Nephron (organoid): ENCODE results near the gene PHF19.
A peak's percentile ranks its signal among the peaks of the same experiment; 100 is the strongest.

Experiments used
- H3K27ac Mint-ChIP-seq, 3 experiments: 2 replicates each; pipeline ENCODE4 v1.8.0; 2020; ENCODE audit warnings: mixed read lengths in 3 of 3, mild to moderate bottlenecking in 2 of 3, moderate library complexity in 1 of 3
- H3K27me3 Mint-ChIP-seq: 2 replicates; pipeline ENCODE4 v1.8.0; 2021; ENCODE audit warnings: low read depth, mild to moderate bottlenecking, moderate library complexity, mixed read lengths
- H3K36me3 Mint-ChIP-seq: 2 replicates; pipeline ENCODE4 v1.8.0; 2020; ENCODE audit warnings: low read depth, mixed read lengths
- H3K4me1 Mint-ChIP-seq: 2 replicates; pipeline ENCODE4 v1.8.0; 2020; ENCODE audit warnings: mixed read lengths
- H3K4me3 Mint-ChIP-seq, 3 experiments: 2 replicates each; pipeline ENCODE4 v1.8.0; 2020; ENCODE audit warnings: mild to moderate bottlenecking in 3 of 3, mixed read lengths in 3 of 3, moderate library complexity in 2 of 3
- H3K9me3 Mint-ChIP-seq: 2 replicates; pipeline ENCODE4 v1.8.0; 2020; ENCODE audit warnings: mixed read lengths
- CTCF ChIP-seq, 3 experiments: fragments of 200-600 bp; sonication (generic); IDR thresholded peaks; one replicate each; pipeline ENCODE4 v1.5.0; 2021; ENCODE audit warnings: antibody characterized with exemption in 3 of 3; ENCODE audit not compliant: unreplicated experiment in 3 of 3

PHF19 gene

DNA sequence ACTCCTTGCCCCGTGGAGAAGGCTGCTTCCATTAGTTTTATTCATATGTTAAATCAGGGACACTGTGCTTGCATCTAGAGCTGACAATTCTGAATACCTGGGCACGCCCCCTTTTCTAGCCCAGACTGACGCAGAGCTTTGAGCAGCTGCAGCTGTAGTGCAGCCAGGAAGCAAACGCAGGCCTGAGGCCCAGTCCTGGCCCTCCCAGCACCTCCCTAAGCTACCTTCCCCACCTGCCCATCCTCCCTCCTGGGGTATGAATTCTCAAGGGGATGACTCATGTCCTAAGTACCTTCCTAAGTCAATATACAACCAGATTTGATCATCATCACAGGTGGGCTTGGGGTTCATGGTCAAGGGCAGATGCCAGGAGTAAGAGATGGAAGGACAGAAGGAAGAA lies 3.5 kb downstream of the PHF19 start:
- Mint-ChIP-seq H3K27me3 (peaks cover 6% of the 10 kb centered on the region), H3K9me3 (no peaks in the 10 kb centered on the region), H3K4me1 (peaks cover 18% of the 10 kb centered on the region), H3K36me3 (peaks cover 8% of the 10 kb centered on the region), H3K4me3 (peak overlapping the region in 2 of 3 experiments; percentile 11 to 32), H3K27ac (peak overlapping the region in 2 of 3 experiments; percentile 44 to 77)
- no peak for TF ChIP-seq CTCF (IDR thresholded peaks at IDR 0.05; ENCODE audit: unreplicated experiment in 3 of 3)

GRCh38 chr9:120872791-120873502 lies 4.0 kb downstream of the PHF19 start:
- Mint-ChIP-seq H3K27me3 (peaks cover 2% of the 10 kb centered on the region), H3K27ac (peak overlapping the region in 2 of 3 experiments; percentile 44 to 77), H3K4me1 (peaks cover 21% of the 10 kb centered on the region), H3K36me3 (peaks cover 8% of the 10 kb centered on the region), H3K9me3 (no peaks in the 10 kb centered on the region), H3K4me3 (peak overlapping the region in 1 of 3 experiments; percentile 32)
- TF ChIP-seq CTCF (IDR thresholded peaks at IDR 0.05; ENCODE audit: unreplicated experiment in 3 of 3) = no peak

DNA sequence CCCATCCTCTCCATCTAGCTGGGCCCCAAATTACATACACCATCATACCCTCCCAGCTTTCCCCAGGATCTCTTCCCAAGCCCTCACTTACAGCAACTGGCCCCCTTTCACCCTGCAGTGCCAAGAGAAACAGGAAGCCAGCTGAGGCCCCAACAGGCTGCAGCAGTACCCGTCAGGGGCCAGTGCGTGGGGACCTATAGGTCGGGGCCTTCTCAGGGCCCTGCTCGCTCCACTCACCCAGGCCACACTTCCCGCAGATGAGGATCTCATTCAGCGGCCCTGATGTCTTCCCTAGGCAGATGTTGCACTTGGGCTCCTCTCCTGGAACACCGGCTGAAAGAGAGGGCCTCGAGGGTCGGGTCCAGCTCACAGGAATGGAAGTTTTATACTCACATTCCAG lies 6.8 kb downstream of the PHF19 start:
- H3K9me3 Mint-ChIP-seq = no peaks in the 10 kb centered on the region
- peak overlapping the region in 2 of 3 experiments; percentile 35 to 40 for H3K4me3 Mint-ChIP-seq
- H3K27ac Mint-ChIP-seq = peak overlapping the region in 1 of 3 experiments; percentile 41
- H3K27me3 Mint-ChIP-seq = no peaks in the 10 kb centered on the region
- no peak for TF ChIP-seq CTCF (IDR thresholded peaks at IDR 0.05; ENCODE audit: unreplicated experiment in 3 of 3)
- H3K4me1 Mint-ChIP-seq = peaks cover 24% of the 10 kb centered on the region
- H3K36me3 Mint-ChIP-seq = peaks cover 8% of the 10 kb centered on the region

GRCh38 chr9:120869726-120870125 lies 7.3 kb downstream of the PHF19 start:
- no peaks in the 10 kb centered on the region for H3K9me3 Mint-ChIP-seq
- H3K4me1 Mint-ChIP-seq = peaks cover 26% of the 10 kb centered on the region
- TF ChIP-seq CTCF (IDR thresholded peaks at IDR 0.05; ENCODE audit: unreplicated experiment in 3 of 3) = no peak
- H3K27ac Mint-ChIP-seq = peak overlapping the region in 2 of 3 experiments; percentile 41 to 85
- H3K36me3 Mint-ChIP-seq = peaks cover 8% of the 10 kb centered on the region
- no peaks in the 10 kb centered on the region for H3K27me3 Mint-ChIP-seq
- peak overlapping the region in 2 of 3 experiments; percentile 19 to 90 for H3K4me3 Mint-ChIP-seq

GRCh38 chr9:120869360-120869687 lies 7.7 kb downstream of the PHF19 start:
- Mint-ChIP-seq H3K9me3 (no peaks in the 10 kb centered on the region), H3K27ac (peak overlapping the region; percentile 78 to 94 (median 85)), H3K36me3 (peaks cover 8% of the 10 kb centered on the region), H3K4me3 (peak overlapping the region; percentile 88 to 90 (median 89)), H3K27me3 (no peaks in the 10 kb centered on the region), H3K4me1 (peaks cover 26% of the 10 kb centered on the region)
- no peak for TF ChIP-seq CTCF (IDR thresholded peaks at IDR 0.05; ENCODE audit: unreplicated experiment in 3 of 3)
